HL-60 (cell line): Measurements from ENCODE around the gene EPDR1.

ENCODE experiments used
- DNase-seq, 2 experiments: peaks; one replicate each; pipeline ENCODE4 v3.0.0-alpha.2; 2010 to 2020; ENCODE audit warnings: low read depth in 1 of 2, low spot score in 1 of 2
- H3K27ac ChIP-seq: fragments of 250-450 bp; sonication (Bioruptor Pico); replicated peaks from 2 replicates; pipeline ENCODE4 v1.5.1; 2020; ENCODE audit warnings: mild to moderate bottlenecking, moderate library complexity
- H3K27me3 ChIP-seq: fragments of 250-450 bp; sonication (Bioruptor Pico); 2 replicates; pipeline ENCODE4 v1.5.1; 2021; ENCODE audit warnings: mild to moderate bottlenecking, moderate library complexity; ENCODE audit not compliant: insufficient read depth, poor library complexity, severe bottlenecking
- H3K4me3 ChIP-seq: replicated peaks from 2 replicates; pipeline ENCODE4 v1.5.1; 2011; ENCODE audit warnings: mild to moderate bottlenecking, control low read depth, low read length; ENCODE audit not compliant: insufficient read depth
- CTCF ChIP-seq: IDR thresholded peaks from one replicate; pipeline ENCODE4 v1.5.1; 2011; ENCODE audit warnings: low read length, control low read depth, inconsistent platforms; ENCODE audit not compliant: insufficient read depth
- GABPA ChIP-seq: IDR thresholded peaks from 2 replicates; pipeline ENCODE4 v1.6.1; 2012; ENCODE audit warnings: low read depth
- POLR2AphosphoS5 ChIP-seq: IDR thresholded peaks from 2 replicates; pipeline ENCODE4 v1.6.1; 2012; ENCODE audit warnings: low read depth
- REST ChIP-seq: IDR thresholded peaks from 2 replicates; pipeline ENCODE4 v1.6.1; 2012; ENCODE audit warnings: low read depth; ENCODE audit not compliant: insufficient replicate concordance
- SPI1 ChIP-seq: IDR thresholded peaks from 2 replicates; pipeline ENCODE4 v1.6.1; 2012; ENCODE audit warnings: low read depth, mild to moderate bottlenecking, borderline replicate concordance

The EPDR1 gene

GRCh38 chr7:37901890-37902524 lies 18.4 kb upstream of the EPDR1 start:
- Histone ChIP-seq H3K4me3 (no peak overlapping the region), H3K27me3 (no peaks in the 10 kb centered on the region), H3K27ac (no peak overlapping the region)
- TF ChIP-seq REST: no peak
- no peak for TF ChIP-seq POLR2AphosphoS5
- no peak for DNase-seq

- Histone ChIP-seq H3K27ac (no peak overlapping the region), H3K27me3 (no peaks in the 10 kb centered on the region), H3K4me3 (no peak overlapping the region)
- no peak for DNase-seq
- TF ChIP-seq REST (no peak), POLR2AphosphoS5 (no peak), SPI1 (no peak), CTCF (no peak), GABPA (no peak)
Observed at GRCh38 chr7:37908221-37908788, 12.1 kb upstream of the EPDR1 start.

- Histone ChIP-seq H3K4me3 (no peak overlapping the region), H3K27me3 (no peaks in the 10 kb centered on the region), H3K27ac (no peak overlapping the region)
- TF ChIP-seq POLR2AphosphoS5 (no peak), SPI1 (no peak), REST (no peak), GABPA (no peak), CTCF (no peak)
- no peak for DNase-seq
Observed at GRCh38 chr7:37912756-37913155, 7.7 kb upstream of the EPDR1 start.
